ENCODE data around the gene IRX2. TPM values are rescaled to one million over a fixed set of nuclear protein-coding genes. Genes with fewer than 3 reads are reported as not detected.

IRX2 gene
- polyA plus RNA-seq, 5 donors: 49.9 to 70.7 (median 69.5) TPM

GRCh38 chr5:2699231-2699630 is 52.2 kb downstream of the IRX2 start:
- no peak for DNase-seq

- DNase-seq: no peak
Observed at GRCh38 chr5:2698581-2698980, 52.9 kb downstream of the IRX2 start.

- no peak for DNase-seq
Observed at GRCh38 chr5:2697446-2698200, 53.9 kb downstream of the IRX2 start.

GRCh38 chr5:2697041-2697440 is 54.4 kb downstream of the IRX2 start:
- no peak for DNase-seq
